ENCODE data around the gene ITIH6. TPM values are rescaled to one million over a fixed set of nuclear protein-coding genes. Genes with fewer than 3 reads are reported as not detected.

ITIH6 gene
- total RNA-seq, 2 experiments from 2014 or later, result not detected

DNA sequence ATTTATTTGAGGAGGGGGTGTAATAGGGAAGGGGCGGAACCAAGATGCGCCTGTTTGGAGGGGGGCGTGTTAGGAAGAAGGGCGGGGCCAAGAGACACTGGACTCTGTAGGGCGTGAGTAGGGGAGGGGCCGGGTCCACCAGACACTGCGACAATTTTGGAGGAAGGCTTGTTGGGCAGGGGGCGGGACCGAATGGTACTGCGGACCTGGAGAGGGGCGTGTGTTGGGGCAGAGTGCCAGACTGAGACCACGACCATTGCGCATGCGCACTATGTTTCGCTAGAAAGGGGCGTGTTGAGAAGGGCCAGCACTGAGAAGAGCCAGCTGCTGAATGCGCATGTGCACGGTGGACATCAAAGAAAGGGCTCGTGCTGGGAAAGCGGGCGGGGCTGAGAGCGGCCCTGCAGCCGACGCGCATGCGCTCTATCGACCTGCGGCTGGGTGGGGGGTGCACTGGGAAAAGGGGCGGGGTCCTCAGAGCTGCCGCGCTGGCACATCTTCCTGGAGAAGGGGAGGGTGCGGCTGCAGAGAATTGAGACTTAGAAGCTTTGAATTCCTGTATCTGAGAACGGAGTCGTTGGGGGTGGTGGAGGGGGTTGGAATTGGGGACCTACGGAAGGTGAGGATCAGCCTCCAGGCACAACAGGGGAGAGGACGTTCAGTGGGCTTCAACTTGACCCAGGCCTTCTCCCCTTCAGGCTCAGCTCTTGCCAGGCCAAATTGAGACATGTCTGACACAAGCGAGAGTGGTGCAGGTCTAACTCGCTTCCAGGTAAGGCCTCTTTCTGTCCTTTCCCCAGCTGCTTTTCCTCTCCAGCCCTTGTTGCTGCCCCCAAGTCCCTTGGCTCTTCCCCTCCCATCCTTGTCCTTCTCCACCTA is 10.8 kb upstream of the ITIH6 start:
- BruUV-seq (replicated peaks), result TSS peak; percentile 90
- Histone ChIP-seq H3K9me3 (ENCODE audit: low read length) (no peaks in the 10 kb centered on the region), H3K9me2 (ENCODE audit: insufficient read depth, low read length) (no peaks in the 10 kb centered on the region), H3K36me3 (ENCODE audit: insufficient read depth, low read length) (no peaks in the 10 kb centered on the region), H2AFZ (ENCODE audit: low read length) (peak overlapping the region; percentile 95), H3K4me2 (ENCODE audit: low read length) (peak overlapping the region; percentile 88), H4K20me1 (ENCODE audit: insufficient read depth, low read length) (no peaks in the 10 kb centered on the region), H3K79me2 (ENCODE audit: insufficient read depth, low read depth, low read length) (no peaks in the 10 kb centered on the region), H3K4me1 (ENCODE audit: insufficient read depth, low read length, poor library complexity, severe bottlenecking) (peaks cover 14% of the 10 kb centered on the region), H3K4me3 (ENCODE audit: low read depth, low read length, poor library complexity, severe bottlenecking) (peak overlapping the region; percentile 82), H3K27ac (ENCODE audit: low read depth, low read length, poor library complexity, severe bottlenecking) (no peak overlapping the region)
- POLR2A ChIA-PET, result interaction anchor here (0.6 to 1.3 kb wide), 4 partner anchors 31 to 193 kb away, joined by 3 to 7 read pairs (median 4); partner anchors contain the start of gene APEX2
- CTCF ChIA-PET (ENCODE audit: unreplicated experiment), result interaction anchor here (0.5 to 0.6 kb wide), 2 partner anchors 355 to 626 kb away, joined by 4 to 6 read pairs; partner anchors contain the start of gene FAM120C
- intact Hi-C loops (cut with micrococcal nuclease; ENCODE audit: unreplicated experiment), result loop anchor here (2.0 to 5.0 kb wide), 2 partner anchors 170 to 353 kb away; no protein-coding TSS in a partner anchor
- DNase-seq (ENCODE audit: low spot score), result peak; percentile 93
- no peak for TF ChIP-seq EZH2phosphoT487 (IDR thresholded peaks at IDR 0.05; ENCODE audit: borderline replicate concordance, low read depth, low read length)
- TF ChIP-seq, protein P1, sequence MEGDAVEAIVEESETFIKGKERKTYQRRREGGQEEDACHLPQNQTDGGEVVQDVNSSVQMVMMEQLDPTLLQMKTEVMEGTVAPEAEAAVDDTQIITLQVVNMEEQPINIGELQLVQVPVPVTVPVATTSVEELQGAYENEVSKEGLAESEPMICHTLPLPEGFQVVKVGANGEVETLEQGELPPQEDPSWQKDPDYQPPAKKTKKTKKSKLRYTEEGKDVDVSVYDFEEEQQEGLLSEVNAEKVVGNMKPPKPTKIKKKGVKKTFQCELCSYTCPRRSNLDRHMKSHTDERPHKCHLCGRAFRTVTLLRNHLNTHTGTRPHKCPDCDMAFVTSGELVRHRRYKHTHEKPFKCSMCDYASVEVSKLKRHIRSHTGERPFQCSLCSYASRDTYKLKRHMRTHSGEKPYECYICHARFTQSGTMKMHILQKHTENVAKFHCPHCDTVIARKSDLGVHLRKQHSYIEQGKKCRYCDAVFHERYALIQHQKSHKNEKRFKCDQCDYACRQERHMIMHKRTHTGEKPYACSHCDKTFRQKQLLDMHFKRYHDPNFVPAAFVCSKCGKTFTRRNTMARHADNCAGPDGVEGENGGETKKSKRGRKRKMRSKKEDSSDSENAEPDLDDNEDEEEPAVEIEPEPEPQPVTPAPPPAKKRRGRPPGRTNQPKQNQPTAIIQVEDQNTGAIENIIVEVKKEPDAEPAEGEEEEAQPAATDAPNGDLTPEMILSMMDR (conservative IDR thresholded peaks at IDR 0.05; ENCODE audit: low read length), result no peak

DNA sequence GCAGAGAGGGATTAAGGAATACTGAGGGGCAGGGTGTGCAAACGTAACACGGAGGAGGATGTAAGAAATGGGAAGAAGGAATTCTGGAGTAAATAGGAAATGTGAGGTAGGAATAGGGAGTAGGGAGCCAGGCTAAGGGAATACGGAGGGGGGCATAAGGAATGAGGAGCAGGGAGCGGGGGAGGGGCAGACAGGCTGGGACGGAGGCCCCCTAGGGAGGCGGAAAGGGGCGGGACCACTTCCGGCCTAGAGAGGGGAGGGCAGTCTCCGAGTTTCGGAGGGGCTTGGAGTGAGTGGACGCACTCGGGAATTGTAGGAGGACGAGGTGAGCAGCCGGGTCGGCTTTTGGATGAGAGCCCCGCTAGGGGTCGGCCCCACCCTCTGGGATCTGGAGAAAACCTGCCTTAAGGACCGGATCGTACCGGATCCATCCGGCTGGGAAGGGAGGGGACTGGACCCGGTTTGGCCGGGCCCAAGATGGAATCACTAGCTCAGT is 10.1 kb upstream of the ITIH6 start:
- no peak for DNase-seq (ENCODE audit: low spot score)
- H3K27ac ChIP-seq (ENCODE audit: low read depth, low read length, poor library complexity, severe bottlenecking), result no peak overlapping the region
- peak overlapping the region; percentile 88 for H3K4me2 ChIP-seq (ENCODE audit: low read length)
- no TSS peak for BruUV-seq (replicated peaks)
- peak overlapping the region; percentile 82 for H3K4me3 ChIP-seq (ENCODE audit: low read depth, low read length, poor library complexity, severe bottlenecking)
- no peak for TF ChIP-seq EZH2phosphoT487 (IDR thresholded peaks at IDR 0.05; ENCODE audit: borderline replicate concordance, low read depth, low read length)
- TF ChIP-seq, protein P1 (conservative IDR thresholded peaks at IDR 0.05; ENCODE audit: low read length), result no peak
- H2AFZ ChIP-seq (ENCODE audit: low read length), result peak overlapping the region; percentile 95
- no peaks in the 10 kb centered on the region for H4K20me1 ChIP-seq (ENCODE audit: insufficient read depth, low read length)
- no peaks in the 10 kb centered on the region for H3K79me2 ChIP-seq (ENCODE audit: insufficient read depth, low read depth, low read length)
- no peaks in the 10 kb centered on the region for H3K9me2 ChIP-seq (ENCODE audit: insufficient read depth, low read length)
- H3K36me3 ChIP-seq (ENCODE audit: insufficient read depth, low read length), result no peaks in the 10 kb centered on the region
- no peaks in the 10 kb centered on the region for H3K9me3 ChIP-seq (ENCODE audit: low read length)
- ChIA-PET CTCF (ENCODE audit: unreplicated experiment) (interaction anchor here (0.5 kb wide), 1 partner anchor 625 kb away, joined by 4 read pairs; the partner anchor contains the start of gene FAM120C), POLR2A (interaction anchor here (0.6 to 1.3 kb wide), 4 partner anchors 12 to 193 kb away, joined by 3 to 7 read pairs (median 4); partner anchors contain the start of gene APEX2)
- intact Hi-C loops (cut with micrococcal nuclease; ENCODE audit: unreplicated experiment), result loop anchor here (2.0 to 5.0 kb wide), 2 partner anchors 169 to 354 kb away; no protein-coding TSS in a partner anchor
- H3K4me1 ChIP-seq (ENCODE audit: insufficient read depth, low read length, poor library complexity, severe bottlenecking), result peaks cover 14% of the 10 kb centered on the region

Data from OCI-LY7 (cell line).